ENCODE results near the gene SERGEF. TPM values are rescaled to one million over a fixed set of nuclear protein-coding genes. Genes with fewer than 3 reads are reported as not detected.

SERGEF gene
- total and polyA plus RNA-seq, 2 of the 13 experiments (the other 11 are each of a cell fraction or from before 2014, with no cell fraction given), result 54.5 to 114 TPM

GRCh38 chr11:17950644-17951043, 62.2 kb downstream of the SERGEF start (continued):
- TF ChIP-seq NAIF1 (CRISPR knock-in tag; IDR thresholded peaks at IDR 0.05; ENCODE audit: borderline replicate concordance) (no peak), ISX (CRISPR knock-in tag; conservative IDR thresholded peaks at IDR 0.05) (no peak), AHDC1 (CRISPR knock-in tag; IDR thresholded peaks at IDR 0.05; ENCODE audit: borderline replicate concordance) (no peak)
- TF ChIP-seq, protein P1, sequence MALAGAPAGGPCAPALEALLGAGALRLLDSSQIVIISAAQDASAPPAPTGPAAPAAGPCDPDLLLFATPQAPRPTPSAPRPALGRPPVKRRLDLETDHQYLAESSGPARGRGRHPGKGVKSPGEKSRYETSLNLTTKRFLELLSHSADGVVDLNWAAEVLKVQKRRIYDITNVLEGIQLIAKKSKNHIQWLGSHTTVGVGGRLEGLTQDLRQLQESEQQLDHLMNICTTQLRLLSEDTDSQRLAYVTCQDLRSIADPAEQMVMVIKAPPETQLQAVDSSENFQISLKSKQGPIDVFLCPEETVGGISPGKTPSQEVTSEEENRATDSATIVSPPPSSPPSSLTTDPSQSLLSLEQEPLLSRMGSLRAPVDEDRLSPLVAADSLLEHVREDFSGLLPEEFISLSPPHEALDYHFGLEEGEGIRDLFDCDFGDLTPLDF (CRISPR knock-in tag; IDR thresholded peaks at IDR 0.05), result no peak

GRCh38 chr11:17948296-17948695, 64.6 kb downstream of the SERGEF start:
- ATAC-seq (no peak), FAIRE-seq (no peak), DNase-seq (ENCODE audit: low spot score) (no peak)
- in situ Hi-C loops (cut with HindIII; ENCODE audit: extremely low pct_ligation_motif_present, low pct_unique_long_range_greater_than_20kb), result no loop called here
- no peaks in the 10 kb centered on the region for H3K79me2 ChIP-seq (ENCODE audit: insufficient read depth, low read length)
- H3K4me2 ChIP-seq (ENCODE audit: low read depth, low read length), result no peak overlapping the region
- H3K9me3 ChIP-seq (ENCODE audit: low read length), result no peaks in the 10 kb centered on the region
- no peak overlapping the region for H3K9ac ChIP-seq (ENCODE audit: insufficient read depth, low read depth, low read length)
- CTCF ChIA-PET (ENCODE audit: low intra/inter-chr PET ratio, low total read pairs), result no interaction called here
- no peaks in the 10 kb centered on the region; the same call in 1 of the 2 replicates for H4K20me1 ChIP-seq (ENCODE audit: insufficient read depth, low read length)
- BruUV-seq (replicated peaks), result no TSS peak
- intact Hi-C loops (cut with micrococcal nuclease; ENCODE audit: unreplicated experiment), result no loop called here
- H2AFZ ChIP-seq (ENCODE audit: low read length), result no peak overlapping the region
- no peaks in the 10 kb centered on the region for H3K27me3 ChIP-seq (ENCODE audit: control insufficient read depth in 1 of 2, insufficient read depth in 2 of 2, low read length in 2 of 2)
- no peak overlapping the region for H3K4me3 ChIP-seq (replicated peaks in 1 of 3; ENCODE audit: insufficient read depth in 1 of 3, low read depth in 2 of 3, low read length in 3 of 3)
- H3K36me3 ChIP-seq (replicated peaks in 1 of 2; ENCODE audit: control insufficient read depth in 1 of 2, insufficient read depth in 2 of 2, low read length in 2 of 2), result peaks cover 14 to 51% of the 10 kb centered on the region in 2 experiments; a peak in 4 of 5 replicates
- WGBS (ENCODE audit: low lambda C conversion rate), result 96% methylated on average over 6 of the region's 6 CpGs
- H3K27ac ChIP-seq (ENCODE audit: extremely low read length, insufficient read depth, low read length), result no peak overlapping the region
- H3K4me1 ChIP-seq (ENCODE audit: insufficient read depth, low read length), result peaks cover 14% of the 10 kb centered on the region
- POLR2A ChIA-PET, result no interaction called here
- TF ChIP-seq FLYWCH1 (CRISPR knock-in tag; IDR thresholded peaks at IDR 0.05) (no peak), NFIC (IDR thresholded peaks at IDR 0.05; ENCODE audit: low read length) (no peak), SP4 (CRISPR knock-in tag; IDR thresholded peaks at IDR 0.05) (no peak), ZNF143 (CRISPR knock-in tag; IDR thresholded peaks at IDR 0.05) (no peak)
